HepG2 (cell line): Measurements from ENCODE around the gene RHOBTB3. TPM values are rescaled to one million over a fixed set of nuclear protein-coding genes. Genes with fewer than 3 reads are reported as not detected.

Experiments
- AGO1 ChIP-seq: fragments of 200-400 bp; formaldehyde crosslinking; IDR thresholded peaks from 2 replicates; pipeline ENCODE4 v1.6.1; 2017; ENCODE audit warnings: mild to moderate bottlenecking, low read depth, low read length, moderate library complexity; ENCODE audit not compliant: poor library complexity, severe bottlenecking
- CERS6 ChIP-seq: sonication (generic); formaldehyde crosslinking; IDR thresholded peaks from 2 replicates; pipeline ENCODE4 v1.5.0; 2020; ENCODE audit warnings: missing genetic modification reagents
- FOXA3 ChIP-seq: IDR thresholded peaks from 2 replicates; pipeline ENCODE4 v1.6.1; 2016; ENCODE audit warnings: missing genetic modification reagents, missing compliant biosample characterization
- FOXK1 ChIP-seq: sonication (generic); formaldehyde crosslinking; IDR thresholded peaks from 2 replicates; pipeline ENCODE4 v1.4.0; 2020; ENCODE audit warnings: low read depth, missing genetic modification reagents, borderline replicate concordance
- MTF2 ChIP-seq: sonication (generic); formaldehyde crosslinking; IDR thresholded peaks from 2 replicates; pipeline ENCODE4 v1.5.0; 2020; ENCODE audit warnings: missing genetic modification reagents, borderline replicate concordance
- MXD3 ChIP-seq: IDR thresholded peaks from 2 replicates; pipeline ENCODE4 v1.6.1; 2016; ENCODE audit warnings: mild to moderate bottlenecking, missing biosample characterization, missing genetic modification reagents
- ZBTB34 ChIP-seq: sonication (generic); formaldehyde crosslinking; IDR thresholded peaks from 2 replicates; pipeline ENCODE4 v1.8.0; 2022; ENCODE audit warnings: mild to moderate bottlenecking, missing genetic modification reagents
- ZNF160 ChIP-seq: sonication (generic); formaldehyde crosslinking; IDR thresholded peaks from 2 replicates; pipeline ENCODE4 v1.8.0; 2022; ENCODE audit warnings: mild to moderate bottlenecking, inconsistent platforms, missing genetic modification reagents
- ZNF484 ChIP-seq: sonication (generic); formaldehyde crosslinking; IDR thresholded peaks from 2 replicates; pipeline ENCODE4 v1.5.1; 2020; ENCODE audit warnings: mild to moderate bottlenecking, low read depth, missing genetic modification reagents, borderline replicate concordance
- polyA plus RNA-seq, 8 experiments: library from polyadenylated mRNA; depleted of rRNA in 3 of 8; stranded (reverse) in 7 of 8; unstranded in 1 of 8; fragments of >200 nt; fragmentation: Illumina TruSeq in 4 of 8; extraction: Trizol in 4 of 8; gene quantifications; 2 replicates each; pipeline versions ENCODE4 v1.2.1 to v1.2.3, GENCODE V29; 2011 to 2016; ENCODE audit warnings: low read depth in 4 of 8, missing spikeins in 1 of 8, mixed read lengths in 1 of 8; ENCODE audit not compliant: insufficient read depth in 1 of 8
- total RNA-seq, 5 experiments: library from RNA; depleted of rRNA; stranded (reverse); fragments of >200 nt; fragmentation: Illumina TruSeq; extraction: Trizol; gene quantifications; 2 replicates each; pipeline ENCODE4 v1.2.3, GENCODE V29; 2016; ENCODE audit warnings: low read depth in 1 of 5
- TF ChIP-seq, protein P1 (sequence below): sonication (generic); formaldehyde crosslinking; IDR thresholded peaks from 2 replicates; pipeline ENCODE4 v1.8.1; 2023; ENCODE audit warnings: mild to moderate bottlenecking, missing genetic modification reagents
- TF ChIP-seq, protein P2 (sequence below): sonication (generic); formaldehyde crosslinking; IDR thresholded peaks from 2 replicates; pipeline ENCODE4 v1.4.0; 2020; ENCODE audit warnings: missing genetic modification reagents, mild to moderate bottlenecking, borderline replicate concordance

Gene RHOBTB3
- total and polyA plus RNA-seq, 2 of the 13 experiments (the other 11 are each of a cell fraction or from before 2014, with no cell fraction given): 31.6 to 35.4 TPM

DNA sequence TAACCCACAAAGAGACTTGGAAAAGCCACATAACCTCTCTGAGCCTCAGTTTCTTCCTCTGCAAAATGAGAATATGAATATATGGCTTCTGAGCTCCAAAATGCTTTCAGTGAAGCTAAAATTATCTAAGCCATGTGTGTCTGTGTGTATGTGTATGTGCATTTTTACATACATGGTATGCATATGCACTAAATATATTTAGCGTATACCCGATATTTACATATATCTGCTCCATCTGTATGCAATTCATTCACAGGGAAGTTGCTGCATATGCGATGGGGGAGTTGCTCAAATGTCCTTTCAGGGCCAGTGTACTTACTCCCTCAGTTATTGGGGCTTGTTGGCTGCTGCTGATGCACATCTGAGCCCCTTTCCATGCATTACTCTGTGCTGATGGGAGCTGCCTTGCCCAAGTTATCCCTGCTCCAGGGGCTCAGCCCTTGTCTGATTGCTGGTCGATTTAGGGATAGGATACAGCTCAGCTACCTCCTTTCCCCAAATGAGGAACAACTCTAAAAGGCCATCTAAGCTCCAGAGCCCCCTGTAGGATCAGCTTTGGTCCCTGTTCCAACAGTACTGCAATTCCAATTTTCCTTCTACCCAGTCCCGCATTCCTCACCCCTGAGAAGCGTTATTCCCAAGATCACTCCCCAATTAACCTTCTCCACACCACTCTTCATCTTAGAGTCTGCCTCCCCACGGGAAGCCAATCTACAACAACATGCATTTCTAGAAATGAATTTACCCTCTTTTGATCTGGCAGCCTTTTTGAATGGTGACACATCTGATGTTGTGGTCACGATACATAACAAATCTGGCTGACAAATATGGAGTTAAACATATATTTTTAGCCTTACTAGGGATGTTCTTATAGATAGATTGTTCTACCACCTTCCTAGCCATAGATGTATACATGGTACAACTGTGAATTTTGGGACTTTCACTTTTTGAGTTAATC lies 15.9 kb downstream of the RHOBTB3 start (continued):
- TF ChIP-seq ZNF160 (CRISPR knock-in tag) (no peak), AGO1 (no peak), MXD3 (CRISPR knock-in tag) (no peak), ZNF484 (CRISPR knock-in tag) (no peak), CERS6 (CRISPR knock-in tag) (no peak), MTF2 (CRISPR knock-in tag) (no peak), FOXK1 (CRISPR knock-in tag) (no peak), ZBTB34 (CRISPR knock-in tag) (no peak), FOXA3 (CRISPR knock-in tag) (no peak)
- TF ChIP-seq, protein P1, sequence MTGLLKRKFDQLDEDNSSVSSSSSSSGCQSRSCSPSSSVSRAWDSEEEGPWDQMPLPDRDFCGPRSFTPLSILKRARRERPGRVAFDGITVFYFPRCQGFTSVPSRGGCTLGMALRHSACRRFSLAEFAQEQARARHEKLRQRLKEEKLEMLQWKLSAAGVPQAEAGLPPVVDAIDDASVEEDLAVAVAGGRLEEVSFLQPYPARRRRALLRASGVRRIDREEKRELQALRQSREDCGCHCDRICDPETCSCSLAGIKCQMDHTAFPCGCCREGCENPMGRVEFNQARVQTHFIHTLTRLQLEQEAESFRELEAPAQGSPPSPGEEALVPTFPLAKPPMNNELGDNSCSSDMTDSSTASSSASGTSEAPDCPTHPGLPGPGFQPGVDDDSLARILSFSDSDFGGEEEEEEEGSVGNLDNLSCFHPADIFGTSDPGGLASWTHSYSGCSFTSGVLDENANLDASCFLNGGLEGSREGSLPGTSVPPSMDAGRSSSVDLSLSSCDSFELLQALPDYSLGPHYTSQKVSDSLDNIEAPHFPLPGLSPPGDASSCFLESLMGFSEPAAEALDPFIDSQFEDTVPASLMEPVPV (CRISPR knock-in tag): no peak
- TF ChIP-seq, protein P2, sequence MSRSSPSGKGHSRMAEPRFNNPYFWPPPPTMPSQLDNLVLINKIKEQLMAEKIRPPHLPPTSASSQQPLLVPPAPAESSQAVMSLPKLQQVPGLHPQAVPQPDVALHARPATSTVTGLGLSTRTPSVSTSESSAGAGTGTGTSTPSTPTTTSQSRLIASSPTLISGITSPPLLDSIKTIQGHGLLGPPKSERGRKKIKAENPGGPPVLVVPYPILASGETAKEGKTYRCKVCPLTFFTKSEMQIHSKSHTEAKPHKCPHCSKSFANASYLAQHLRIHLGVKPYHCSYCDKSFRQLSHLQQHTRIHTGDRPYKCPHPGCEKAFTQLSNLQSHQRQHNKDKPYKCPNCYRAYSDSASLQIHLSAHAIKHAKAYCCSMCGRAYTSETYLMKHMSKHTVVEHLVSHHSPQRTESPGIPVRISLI: no peak
